IMR-90 (cell line): Measurements from ENCODE around the gene IRF2.

Experiments used
- CTCF ChIP-seq: conservative IDR thresholded peaks from 2 replicates; pipeline ENCODE4 v1.5.1; 2012; ENCODE audit warnings: mild to moderate bottlenecking, low read depth, low read length, improper control_type of control experiment
- POLR2A ChIP-seq: IDR thresholded peaks from 2 replicates; pipeline ENCODE4 v1.6.1; 2012; ENCODE audit warnings: mild to moderate bottlenecking, low read depth, low read length

- TF ChIP-seq CTCF = no peak
- TF ChIP-seq POLR2A = no peak
Observed at GRCh38 chr4:184456337-184456736, 18.0 kb downstream of the IRF2 start.
